ENCODE measurements around the gene ZXDC.

ZXDC gene

GRCh38 chr3:126413693-126414080 lies 62.0 kb downstream of the ZXDC start:
- DNase-seq = no peak

- no peak for DNase-seq
Measured at GRCh38 chr3:126412841-126413692, 62.6 kb downstream of the ZXDC start.

- DNase-seq = no peak
Measured at GRCh38 chr3:126408099-126408498, 67.6 kb downstream of the ZXDC start.

- DNase-seq = no peak
Measured at GRCh38 chr3:126407412-126408044, 68.2 kb downstream of the ZXDC start.

- no peak for DNase-seq
Measured at GRCh38 chr3:126406389-126407296, 69.0 kb downstream of the ZXDC start.

- no peak for DNase-seq
Measured at GRCh38 chr3:126402666-126403302, 72.9 kb downstream of the ZXDC start.

- DNase-seq = no peak
Measured at GRCh38 chr3:126402178-126402577, 73.5 kb downstream of the ZXDC start.

GRCh38 chr3:126401611-126402160 lies 74.0 kb downstream of the ZXDC start:
- DNase-seq = no peak

GRCh38 chr3:126399756-126400155 lies 75.9 kb downstream of the ZXDC start:
- no peak for DNase-seq

GRCh38 chr3:126399351-126399735 lies 76.3 kb downstream of the ZXDC start:
- DNase-seq = no peak

- no peak for DNase-seq
Measured at GRCh38 chr3:126398423-126399350, 77.0 kb downstream of the ZXDC start.

- DNase-seq = no peak
Measured at GRCh38 chr3:126397610-126398422, 77.9 kb downstream of the ZXDC start.

GRCh38 chr3:126396536-126396935 lies 79.2 kb downstream of the ZXDC start:
- no peak for DNase-seq

- no peak for DNase-seq
Measured at GRCh38 chr3:126395846-126396513, 79.7 kb downstream of the ZXDC start.

GRCh38 chr3:126394977-126395321 lies 80.7 kb downstream of the ZXDC start:
- DNase-seq = no peak

GRCh38 chr3:126394179-126394976 lies 81.3 kb downstream of the ZXDC start, which contains the start of gene CFAP100:
Gene CFAP100 (plus strand): TSS chr3:126394909. CDS start chr3:126396001, 1,092 bp downstream.
- no peak for DNase-seq

- DNase-seq = no peak
Measured at GRCh38 chr3:126393563-126393962, 82.1 kb downstream of the ZXDC start.

GRCh38 chr3:126392246-126392645 lies 83.4 kb downstream of the ZXDC start:
- DNase-seq = no peak

GRCh38 chr3:126391631-126392030 lies 84.1 kb downstream of the ZXDC start:
- DNase-seq = no peak
